ENCODE results near the gene MYF6.

The MYF6 gene

DNA sequence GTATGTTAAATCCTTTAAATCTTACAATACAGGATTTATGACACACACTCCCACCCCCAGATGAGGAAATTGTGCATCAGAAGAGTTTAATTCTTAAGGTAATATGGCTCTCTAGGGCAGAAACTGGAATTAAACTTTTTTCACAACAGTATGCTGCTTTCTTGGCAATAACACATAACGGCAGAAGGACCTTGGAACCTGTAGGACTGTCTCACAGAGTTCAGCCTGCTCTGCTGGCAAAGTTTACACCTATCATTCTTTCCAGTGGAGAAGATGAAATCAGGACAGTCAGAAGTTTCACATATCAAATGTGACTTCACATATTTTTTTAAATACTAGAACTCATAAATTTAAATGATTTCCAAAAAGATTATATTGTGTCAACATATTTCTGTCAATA, 30.6 kb upstream of the MYF6 start:
- ChIA-PET POLR2A (no interaction called here), CTCF (interaction anchor here (0.6 kb wide), 1 partner anchor 181 kb away, joined by 3 read pairs; no protein-coding TSS in a partner anchor)
- Histone ChIP-seq H3K4me3 (ENCODE audit: low read depth, low read length) (no peak overlapping the region), H3K4me1 (ENCODE audit: control insufficient read depth, insufficient read depth, low read length) (no peaks in the 10 kb centered on the region), H3K27ac (ENCODE audit: extremely low read depth, low read depth, low read length) (no peak overlapping the region), H3K36me3 (ENCODE audit: control insufficient read depth in 2 of 2, insufficient read depth in 1 of 2, low read length in 2 of 2) (no peaks in the 10 kb centered on the region), H3K9me3 (ENCODE audit: control insufficient read depth, insufficient read depth, low read depth, low read length) (no peaks in the 10 kb centered on the region)
- TF ChIP-seq, protein P1, sequence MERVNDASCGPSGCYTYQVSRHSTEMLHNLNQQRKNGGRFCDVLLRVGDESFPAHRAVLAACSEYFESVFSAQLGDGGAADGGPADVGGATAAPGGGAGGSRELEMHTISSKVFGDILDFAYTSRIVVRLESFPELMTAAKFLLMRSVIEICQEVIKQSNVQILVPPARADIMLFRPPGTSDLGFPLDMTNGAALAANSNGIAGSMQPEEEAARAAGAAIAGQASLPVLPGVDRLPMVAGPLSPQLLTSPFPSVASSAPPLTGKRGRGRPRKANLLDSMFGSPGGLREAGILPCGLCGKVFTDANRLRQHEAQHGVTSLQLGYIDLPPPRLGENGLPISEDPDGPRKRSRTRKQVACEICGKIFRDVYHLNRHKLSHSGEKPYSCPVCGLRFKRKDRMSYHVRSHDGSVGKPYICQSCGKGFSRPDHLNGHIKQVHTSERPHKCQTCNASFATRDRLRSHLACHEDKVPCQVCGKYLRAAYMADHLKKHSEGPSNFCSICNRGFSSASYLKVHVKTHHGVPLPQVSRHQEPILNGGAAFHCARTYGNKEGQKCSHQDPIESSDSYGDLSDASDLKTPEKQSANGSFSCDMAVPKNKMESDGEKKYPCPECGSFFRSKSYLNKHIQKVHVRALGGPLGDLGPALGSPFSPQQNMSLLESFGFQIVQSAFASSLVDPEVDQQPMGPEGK (tag by site-specific recombination; IDR thresholded peaks at IDR 0.05): no peak
- no peak for TF ChIP-seq ZBTB1 (tag by site-specific recombination; IDR thresholded peaks at IDR 0.05)
- no peak for TF ChIP-seq ZNF174 (tag by site-specific recombination; IDR thresholded peaks at IDR 0.05)
- no peak for TF ChIP-seq ZNF266 (tag by site-specific recombination; IDR thresholded peaks at IDR 0.05; ENCODE audit: low read depth)
- TF ChIP-seq GLIS1 (tag by site-specific recombination; IDR thresholded peaks at IDR 0.05): no peak
- TF ChIP-seq, protein P2, sequence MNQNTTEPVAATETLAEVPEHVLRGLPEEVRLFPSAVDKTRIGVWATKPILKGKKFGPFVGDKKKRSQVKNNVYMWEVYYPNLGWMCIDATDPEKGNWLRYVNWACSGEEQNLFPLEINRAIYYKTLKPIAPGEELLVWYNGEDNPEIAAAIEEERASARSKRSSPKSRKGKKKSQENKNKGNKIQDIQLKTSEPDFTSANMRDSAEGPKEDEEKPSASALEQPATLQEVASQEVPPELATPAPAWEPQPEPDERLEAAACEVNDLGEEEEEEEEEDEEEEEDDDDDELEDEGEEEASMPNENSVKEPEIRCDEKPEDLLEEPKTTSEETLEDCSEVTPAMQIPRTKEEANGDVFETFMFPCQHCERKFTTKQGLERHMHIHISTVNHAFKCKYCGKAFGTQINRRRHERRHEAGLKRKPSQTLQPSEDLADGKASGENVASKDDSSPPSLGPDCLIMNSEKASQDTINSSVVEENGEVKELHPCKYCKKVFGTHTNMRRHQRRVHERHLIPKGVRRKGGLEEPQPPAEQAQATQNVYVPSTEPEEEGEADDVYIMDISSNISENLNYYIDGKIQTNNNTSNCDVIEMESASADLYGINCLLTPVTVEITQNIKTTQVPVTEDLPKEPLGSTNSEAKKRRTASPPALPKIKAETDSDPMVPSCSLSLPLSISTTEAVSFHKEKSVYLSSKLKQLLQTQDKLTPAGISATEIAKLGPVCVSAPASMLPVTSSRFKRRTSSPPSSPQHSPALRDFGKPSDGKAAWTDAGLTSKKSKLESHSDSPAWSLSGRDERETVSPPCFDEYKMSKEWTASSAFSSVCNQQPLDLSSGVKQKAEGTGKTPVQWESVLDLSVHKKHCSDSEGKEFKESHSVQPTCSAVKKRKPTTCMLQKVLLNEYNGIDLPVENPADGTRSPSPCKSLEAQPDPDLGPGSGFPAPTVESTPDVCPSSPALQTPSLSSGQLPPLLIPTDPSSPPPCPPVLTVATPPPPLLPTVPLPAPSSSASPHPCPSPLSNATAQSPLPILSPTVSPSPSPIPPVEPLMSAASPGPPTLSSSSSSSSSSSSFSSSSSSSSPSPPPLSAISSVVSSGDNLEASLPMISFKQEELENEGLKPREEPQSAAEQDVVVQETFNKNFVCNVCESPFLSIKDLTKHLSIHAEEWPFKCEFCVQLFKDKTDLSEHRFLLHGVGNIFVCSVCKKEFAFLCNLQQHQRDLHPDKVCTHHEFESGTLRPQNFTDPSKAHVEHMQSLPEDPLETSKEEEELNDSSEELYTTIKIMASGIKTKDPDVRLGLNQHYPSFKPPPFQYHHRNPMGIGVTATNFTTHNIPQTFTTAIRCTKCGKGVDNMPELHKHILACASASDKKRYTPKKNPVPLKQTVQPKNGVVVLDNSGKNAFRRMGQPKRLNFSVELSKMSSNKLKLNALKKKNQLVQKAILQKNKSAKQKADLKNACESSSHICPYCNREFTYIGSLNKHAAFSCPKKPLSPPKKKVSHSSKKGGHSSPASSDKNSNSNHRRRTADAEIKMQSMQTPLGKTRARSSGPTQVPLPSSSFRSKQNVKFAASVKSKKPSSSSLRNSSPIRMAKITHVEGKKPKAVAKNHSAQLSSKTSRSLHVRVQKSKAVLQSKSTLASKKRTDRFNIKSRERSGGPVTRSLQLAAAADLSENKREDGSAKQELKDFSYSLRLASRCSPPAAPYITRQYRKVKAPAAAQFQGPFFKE (tag by site-specific recombination; IDR thresholded peaks at IDR 0.05; ENCODE audit: borderline replicate concordance): no peak
- TF ChIP-seq ZNF514 (tag by site-specific recombination; IDR thresholded peaks at IDR 0.05): no peak
- no peak for TF ChIP-seq ZFP41 (tag by site-specific recombination; IDR thresholded peaks at IDR 0.05; ENCODE audit: borderline replicate concordance)
- TF ChIP-seq ZNF629 (tag by site-specific recombination; IDR thresholded peaks at IDR 0.05): no peak

DNA sequence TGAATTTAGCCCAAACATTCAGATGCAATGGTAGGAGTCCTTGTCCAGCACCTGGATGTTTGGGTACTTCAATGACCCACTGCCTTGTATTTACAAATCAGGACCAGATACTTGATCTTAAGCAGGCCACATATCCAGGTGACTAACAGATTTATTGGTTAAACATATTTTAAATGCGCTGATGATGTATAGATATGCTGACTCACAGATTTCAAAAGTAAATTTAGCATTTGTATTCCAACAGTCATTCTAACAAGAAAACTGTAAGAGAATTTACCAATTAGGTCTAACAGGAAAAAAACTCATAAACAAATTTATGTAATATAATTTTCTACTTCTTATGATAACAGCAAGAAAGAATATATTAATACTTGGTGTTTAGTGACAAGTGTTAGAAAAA, 29.4 kb upstream of the MYF6 start:
- Histone ChIP-seq H3K4me1 (ENCODE audit: control insufficient read depth, insufficient read depth, low read length) (no peaks in the 10 kb centered on the region), H3K36me3 (ENCODE audit: control insufficient read depth in 2 of 2, insufficient read depth in 1 of 2, low read length in 2 of 2) (no peaks in the 10 kb centered on the region), H3K27ac (ENCODE audit: extremely low read depth, low read depth, low read length) (no peak overlapping the region), H3K9me3 (ENCODE audit: control insufficient read depth, insufficient read depth, low read depth, low read length) (no peaks in the 10 kb centered on the region), H3K4me3 (ENCODE audit: low read depth, low read length) (no peak overlapping the region)
- CTCF ChIA-PET: interaction anchor here (0.9 kb wide), 2 partner anchors 32 to 205 kb away, joined by 3 read pairs; no protein-coding TSS in a partner anchor
- POLR2A ChIA-PET: no interaction called here
- TF ChIP-seq HOXD13 (CRISPR knock-in tag; IDR thresholded peaks at IDR 0.05; ENCODE audit: borderline replicate concordance) (no peak), ZNF404 (tag by site-specific recombination; IDR thresholded peaks at IDR 0.05) (no peak), ZNF654 (tag by site-specific recombination; IDR thresholded peaks at IDR 0.05; ENCODE audit: low read depth) (no peak), TCF7L2 (IDR thresholded peaks at IDR 0.05; ENCODE audit: borderline replicate concordance, low read depth, low read length) (no peak), ZNF830 (tag by site-specific recombination; IDR thresholded peaks at IDR 0.05; ENCODE audit: low read depth) (no peak), ZNF555 (tag by site-specific recombination; conservative IDR thresholded peaks at IDR 0.05) (no peak), ZNF571 (tag by site-specific recombination; IDR thresholded peaks at IDR 0.05) (no peak), ZNF596 (tag by site-specific recombination; IDR thresholded peaks at IDR 0.05) (no peak), ZNF658 (tag by site-specific recombination; IDR thresholded peaks at IDR 0.05) (no peak), ZNF416 (tag by site-specific recombination; IDR thresholded peaks at IDR 0.05) (no peak), ZFP41 (tag by site-specific recombination; IDR thresholded peaks at IDR 0.05; ENCODE audit: borderline replicate concordance) (no peak), ZNF560 (tag by site-specific recombination; IDR thresholded peaks at IDR 0.05; ENCODE audit: borderline replicate concordance) (no peak), ZSCAN4 (tag by site-specific recombination; IDR thresholded peaks at IDR 0.05) (no peak), EGR2 (tag by site-specific recombination; IDR thresholded peaks at IDR 0.05; ENCODE audit: low read depth) (no peak), ZNF140 (tag by site-specific recombination; IDR thresholded peaks at IDR 0.05) (no peak), SP7 (tag by site-specific recombination; IDR thresholded peaks at IDR 0.05) (no peak)
- TF ChIP-seq, protein P3, sequence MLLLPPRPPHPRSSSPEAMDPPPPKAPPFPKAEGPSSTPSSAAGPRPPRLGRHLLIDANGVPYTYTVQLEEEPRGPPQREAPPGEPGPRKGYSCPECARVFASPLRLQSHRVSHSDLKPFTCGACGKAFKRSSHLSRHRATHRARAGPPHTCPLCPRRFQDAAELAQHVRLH (tag by site-specific recombination; IDR thresholded peaks at IDR 0.05): no peak
- TF ChIP-seq, protein P4, sequence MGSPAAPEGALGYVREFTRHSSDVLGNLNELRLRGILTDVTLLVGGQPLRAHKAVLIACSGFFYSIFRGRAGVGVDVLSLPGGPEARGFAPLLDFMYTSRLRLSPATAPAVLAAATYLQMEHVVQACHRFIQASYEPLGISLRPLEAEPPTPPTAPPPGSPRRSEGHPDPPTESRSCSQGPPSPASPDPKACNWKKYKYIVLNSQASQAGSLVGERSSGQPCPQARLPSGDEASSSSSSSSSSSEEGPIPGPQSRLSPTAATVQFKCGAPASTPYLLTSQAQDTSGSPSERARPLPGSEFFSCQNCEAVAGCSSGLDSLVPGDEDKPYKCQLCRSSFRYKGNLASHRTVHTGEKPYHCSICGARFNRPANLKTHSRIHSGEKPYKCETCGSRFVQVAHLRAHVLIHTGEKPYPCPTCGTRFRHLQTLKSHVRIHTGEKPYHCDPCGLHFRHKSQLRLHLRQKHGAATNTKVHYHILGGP (tag by site-specific recombination; IDR thresholded peaks at IDR 0.05): no peak

Measured in HEK293 (cell line).